ENCODE data around the gene RHBG.
"Not testable (repeated sequence)": the region's sequence is repeated elsewhere in the genome, so short reads cannot be mapped to it uniquely, and the experiment has no call there.

Gene RHBG

GRCh38 chr1:156368889-156369684 lies at the start of gene RHBG:
Gene RHBG, plus strand, starts transcription at chr1:156369211. Its CDS starts 39 bp downstream, at chr1:156369250.
- no peak for DNase-seq (ENCODE audit: low spot score)

GRCh38 chr1:156319664-156320063 lies 49.3 kb upstream of the RHBG start:
- peak; percentile 82 for DNase-seq (ENCODE audit: low spot score)

GRCh38 chr1:156320560-156320959 lies 48.5 kb upstream of the RHBG start:
- DNase-seq (ENCODE audit: low spot score), result no peak

GRCh38 chr1:156323179-156323578 lies 45.8 kb upstream of the RHBG start:
- not testable (repeated sequence) for DNase-seq (ENCODE audit: low spot score)

- no peak for DNase-seq (ENCODE audit: low spot score)
These were observed 32.8 kb upstream of the RHBG start for GRCh38 chr1:156336242-156336641.

GRCh38 chr1:156337052-156337887 lies 31.7 kb upstream of the RHBG start:
- DNase-seq (ENCODE audit: low spot score), result no peak

GRCh38 chr1:156337888-156338179 lies 31.2 kb upstream of the RHBG start:
- DNase-seq (ENCODE audit: low spot score), result no peak

- peak; percentile 100 for DNase-seq (ENCODE audit: low spot score)
These were observed 30.6 kb upstream of the RHBG start, which contains the start of the genes CCT3 and TSACC for GRCh38 chr1:156338180-156338976. Gene CCT3, minus strand, starts transcription at chr1:156338292. Its CDS starts 108 bp downstream, at chr1:156338184. Gene TSACC, plus strand, starts transcription at chr1:156338526. Its CDS starts 1,232 bp downstream, at chr1:156339758.

GRCh38 chr1:156342166-156342955 lies 26.6 kb upstream of the RHBG start:
- no peak for DNase-seq (ENCODE audit: low spot score)

GRCh38 chr1:156344409-156344808 lies 24.6 kb upstream of the RHBG start:
- DNase-seq (ENCODE audit: low spot score), result no peak

GRCh38 chr1:156346035-156346434 lies 23.0 kb upstream of the RHBG start:
- DNase-seq (ENCODE audit: low spot score), result not testable (repeated sequence)

- DNase-seq (ENCODE audit: low spot score), result no peak
These were observed 22.4 kb upstream of the RHBG start for GRCh38 chr1:156346636-156347035.

- DNase-seq (ENCODE audit: low spot score), result no peak
These were observed 21.7 kb upstream of the RHBG start for GRCh38 chr1:156347331-156347730.

- not testable (repeated sequence) for DNase-seq (ENCODE audit: low spot score)
These were observed 16.5 kb upstream of the RHBG start for GRCh38 chr1:156352481-156352880.

GRCh38 chr1:156356262-156356874 lies 12.6 kb upstream of the RHBG start:
- no peak for DNase-seq (ENCODE audit: low spot score)

- no peak for DNase-seq (ENCODE audit: low spot score)
These were observed 12.0 kb upstream of the RHBG start for GRCh38 chr1:156356875-156357534.

- no peak for DNase-seq (ENCODE audit: low spot score)
These were observed 11.0 kb upstream of the RHBG start for GRCh38 chr1:156357977-156358376.

- DNase-seq (ENCODE audit: low spot score), result no peak
These were observed 10.4 kb upstream of the RHBG start for GRCh38 chr1:156358641-156359040.

- DNase-seq (ENCODE audit: low spot score), result no peak
These were observed 9.8 kb upstream of the RHBG start for GRCh38 chr1:156359249-156359648.

- peak; percentile 53 for DNase-seq (ENCODE audit: low spot score)
These were observed 9.0 kb upstream of the RHBG start for GRCh38 chr1:156359973-156360372.
